CD4-positive, alpha-beta T cell treated with Interleukin-17A for 4 hours (primary cell): ENCODE data around the gene GATA5.

Experiments
- DNase-seq: peaks from one replicate; pipeline ENCODE4 v3.0.0-alpha.2; 2020; ENCODE audit warnings: mixed read lengths

GATA5 gene

DNA sequence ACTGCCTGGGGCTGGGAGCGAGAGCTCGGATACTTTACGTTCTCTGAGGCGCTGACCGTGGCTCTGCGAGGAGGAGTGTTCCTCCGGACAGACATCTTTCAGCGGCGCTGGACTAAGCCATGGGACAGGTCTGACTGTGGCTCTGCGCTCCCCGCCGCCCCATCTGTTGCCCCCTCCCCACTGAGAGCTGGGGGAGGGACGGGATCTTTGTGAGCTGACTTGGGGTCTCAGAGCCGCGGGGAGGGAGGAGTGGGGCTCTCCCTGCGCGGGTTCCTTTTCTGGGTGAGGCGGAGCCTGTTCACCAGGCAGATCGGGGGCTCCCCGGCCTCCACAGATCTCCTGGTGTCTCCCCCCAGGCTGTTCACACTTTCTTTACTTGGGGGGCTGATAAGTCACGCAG lies 11.3 kb upstream of the GATA5 start:
- no peak for DNase-seq

- DNase-seq = no peak
Observed at GRCh38 chr20:62486484-62486883, 10.7 kb upstream of the GATA5 start.

DNA sequence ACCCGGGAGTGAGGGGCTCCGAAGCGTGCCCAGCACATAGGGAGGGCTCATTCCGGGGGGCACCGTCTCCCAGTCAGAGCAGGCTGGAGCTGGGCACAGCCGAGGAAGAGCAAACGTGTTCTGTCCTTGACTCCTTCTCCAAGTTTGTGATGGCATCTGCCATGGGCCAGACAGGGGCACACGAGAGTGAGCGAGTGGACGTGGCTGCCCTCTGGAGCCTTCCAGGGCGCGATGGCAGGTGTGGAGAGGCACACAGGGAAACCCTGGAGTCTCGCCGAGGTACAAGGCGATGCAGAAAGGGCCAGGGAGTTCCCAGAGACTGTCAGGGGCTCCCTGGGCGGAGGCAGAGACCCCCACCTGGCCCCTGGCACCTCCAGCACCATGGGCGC lies 9.9 kb upstream of the GATA5 start:
- DNase-seq = no peak

DNA sequence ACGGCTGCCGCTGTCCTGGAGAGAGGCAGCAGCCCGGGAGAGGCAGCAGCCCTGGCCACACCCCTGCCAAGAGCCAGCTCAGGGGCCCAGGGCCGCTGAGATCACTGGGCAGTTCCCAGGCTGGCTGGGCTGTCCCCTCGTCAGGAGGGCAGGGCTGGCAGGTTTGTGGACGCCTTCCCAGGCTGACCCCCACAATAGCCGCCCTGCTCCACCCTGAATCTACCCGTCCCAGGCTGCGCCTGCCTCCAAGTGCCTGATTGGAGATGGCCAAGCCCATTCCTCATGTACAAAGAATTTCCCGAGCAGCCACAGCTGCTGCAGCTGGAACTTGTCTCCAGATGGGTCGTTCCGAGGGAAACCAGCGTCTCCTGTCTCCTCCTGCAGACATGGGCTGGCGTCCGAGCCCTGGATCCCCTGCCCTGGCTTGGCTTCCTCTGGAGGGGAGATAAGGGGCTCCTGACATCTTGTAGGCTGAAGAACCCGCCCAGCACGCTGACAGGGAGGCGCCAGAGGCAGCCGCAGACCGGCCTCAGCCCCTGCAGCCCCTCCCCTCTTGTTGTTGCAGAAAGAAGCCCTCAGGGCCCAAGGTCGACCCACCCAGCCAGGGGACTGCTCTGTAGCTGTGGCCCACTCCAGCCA lies 9.4 kb upstream of the GATA5 start:
- no peak for DNase-seq

DNA sequence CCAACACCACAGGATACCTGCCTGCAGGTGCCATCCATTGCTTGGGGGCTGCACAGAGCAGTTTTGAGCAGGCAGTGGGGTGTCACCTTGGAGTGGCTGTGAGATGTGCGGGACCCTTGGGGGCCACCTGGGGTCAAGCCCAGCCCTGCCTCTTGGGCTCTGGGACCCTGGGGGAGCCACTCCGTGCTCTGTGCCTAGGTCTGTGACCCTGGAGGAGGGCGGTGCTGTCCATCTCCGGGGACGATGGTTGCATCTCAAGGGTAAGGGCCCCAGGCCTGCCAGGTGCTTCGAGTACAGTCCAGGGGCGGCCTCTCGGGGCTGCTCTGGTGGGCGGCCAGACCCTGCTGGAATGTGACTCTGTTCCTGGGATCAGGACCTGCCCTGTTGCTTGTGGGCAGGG lies 8.7 kb upstream of the GATA5 start:
- no peak for DNase-seq

DNA sequence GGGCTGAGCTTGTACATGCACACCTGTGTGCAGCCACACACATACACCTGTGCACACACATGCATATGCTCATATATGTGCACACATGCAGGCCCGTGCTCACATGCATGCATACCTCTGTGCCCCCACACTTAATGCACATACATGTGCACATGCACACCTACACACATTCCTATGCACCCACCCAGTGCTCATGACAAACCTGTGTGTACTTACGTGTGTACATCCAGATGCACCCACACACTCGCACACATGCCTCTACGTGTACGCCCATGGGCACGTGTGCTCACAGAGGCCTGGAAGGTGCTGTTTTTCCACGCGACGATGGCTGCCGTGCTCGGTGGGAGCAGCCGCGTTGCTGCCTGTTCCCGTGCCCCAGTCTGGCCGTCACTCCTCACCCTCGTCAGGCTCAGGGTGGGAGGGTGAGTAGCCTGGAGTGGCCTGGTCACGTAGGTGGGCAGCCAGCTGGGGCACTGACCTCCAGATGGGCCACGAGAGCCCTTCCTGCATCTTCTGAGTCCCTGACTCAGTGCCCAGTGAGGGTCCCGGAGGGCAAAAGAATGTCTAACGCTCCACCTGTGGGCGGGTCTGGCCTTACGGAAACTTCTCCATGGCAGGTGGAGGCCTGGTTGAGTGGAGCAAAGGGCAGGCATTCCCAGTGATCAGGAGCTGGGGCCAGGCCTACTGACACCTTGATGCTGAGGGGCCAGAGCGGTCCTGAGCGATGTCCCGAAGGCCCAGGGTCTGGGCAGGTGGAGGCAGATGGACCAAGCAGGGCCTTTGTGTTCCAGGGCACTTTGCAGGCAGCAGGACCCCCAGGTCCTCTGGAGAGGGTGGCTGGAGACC lies 8.0 kb upstream of the GATA5 start:
- no peak for DNase-seq

GRCh38 chr20:62482974-62483373 lies 7.2 kb upstream of the GATA5 start:
- no peak for DNase-seq

DNA sequence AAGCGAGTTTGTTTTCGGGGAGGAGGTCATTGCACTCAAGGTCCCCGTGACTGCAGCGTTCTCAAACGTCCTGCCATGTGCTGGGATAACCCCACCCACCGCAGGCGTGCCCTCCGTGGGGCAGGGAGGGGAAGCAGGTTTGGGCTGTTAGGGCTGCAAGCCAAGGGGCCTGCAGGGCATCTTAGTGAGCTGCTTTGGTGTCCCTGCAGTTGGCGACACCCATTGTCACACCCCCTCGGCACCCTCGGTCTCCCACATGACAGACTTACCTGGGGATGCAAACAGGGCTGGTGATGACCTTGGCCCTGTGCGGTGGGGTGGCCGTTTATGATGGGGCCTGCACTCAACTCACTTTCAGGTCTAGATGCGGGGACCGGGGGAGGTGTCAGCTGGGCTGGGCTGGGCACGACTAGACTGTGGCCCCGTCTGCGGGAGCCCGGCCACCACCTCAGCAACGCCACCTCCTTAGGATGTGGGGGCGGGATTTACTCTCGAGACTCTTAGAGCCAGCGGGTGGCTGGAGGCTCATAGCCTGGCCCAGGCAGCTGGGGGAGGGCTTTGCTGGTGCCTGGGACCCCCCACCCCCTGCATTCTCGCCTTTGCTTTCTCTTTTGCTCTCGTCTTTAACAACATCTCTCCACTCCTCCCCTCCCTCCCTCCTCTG lies 6.5 kb upstream of the GATA5 start:
- peak; percentile 7 for DNase-seq

DNA sequence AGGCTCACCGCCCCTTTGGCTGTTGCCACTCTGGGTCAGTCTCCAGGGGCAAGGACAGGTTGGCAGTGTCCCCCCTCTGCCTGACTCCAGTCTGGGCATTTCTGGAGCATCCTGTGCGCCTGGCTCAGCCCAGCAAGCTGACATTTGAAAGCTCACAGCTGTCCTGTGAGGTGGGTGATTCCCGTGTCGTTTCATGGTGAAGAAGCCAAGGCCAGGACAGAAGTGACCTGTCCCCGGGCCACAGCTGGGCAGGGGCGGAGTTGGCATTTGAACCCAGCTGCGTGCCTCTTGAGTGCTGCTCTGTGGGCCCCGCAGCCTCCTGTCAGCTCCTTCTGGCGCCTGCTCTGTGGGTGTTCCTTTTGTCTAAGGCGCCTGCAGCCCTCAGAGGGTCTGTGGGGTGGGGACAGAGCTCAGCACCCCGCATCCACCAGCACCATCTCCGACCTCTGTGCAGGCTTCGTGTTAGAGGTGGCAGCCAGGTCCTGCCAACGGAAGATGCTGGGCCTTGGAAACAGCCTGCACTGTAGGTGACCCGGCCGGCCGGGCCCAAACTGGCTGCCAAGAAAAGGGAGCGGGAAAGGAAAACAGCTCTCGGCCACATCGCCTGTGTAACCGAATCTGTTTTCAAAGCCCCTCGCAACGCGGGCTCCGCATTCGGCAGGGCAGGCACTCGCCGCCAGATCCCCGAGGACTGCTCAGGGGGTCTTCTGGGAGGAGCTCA lies 5.8 kb upstream of the GATA5 start:
- DNase-seq = no peak

- DNase-seq = no peak
Observed at GRCh38 chr20:62480318-62480717, 4.5 kb upstream of the GATA5 start.

DNA sequence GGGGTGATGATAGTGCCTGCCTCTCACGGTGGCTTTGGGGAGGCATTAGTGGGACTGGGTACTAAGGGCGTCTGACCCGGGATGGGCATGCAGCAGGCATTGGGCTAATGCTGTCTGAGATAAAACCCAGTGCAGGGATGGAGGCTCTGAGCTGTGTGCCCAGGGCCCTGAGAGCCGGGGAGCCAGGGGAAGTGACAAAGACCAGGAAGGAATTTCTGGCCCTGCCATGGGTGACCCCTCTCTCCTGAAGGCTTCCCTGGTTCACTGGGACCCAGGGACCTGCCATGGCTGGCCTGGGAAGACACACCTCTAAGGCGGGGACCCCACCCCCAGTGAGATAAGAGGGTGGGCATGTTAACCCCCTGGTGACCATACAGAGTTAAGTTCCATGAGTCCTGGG lies 3.9 kb upstream of the GATA5 start:
- no peak for DNase-seq

DNA sequence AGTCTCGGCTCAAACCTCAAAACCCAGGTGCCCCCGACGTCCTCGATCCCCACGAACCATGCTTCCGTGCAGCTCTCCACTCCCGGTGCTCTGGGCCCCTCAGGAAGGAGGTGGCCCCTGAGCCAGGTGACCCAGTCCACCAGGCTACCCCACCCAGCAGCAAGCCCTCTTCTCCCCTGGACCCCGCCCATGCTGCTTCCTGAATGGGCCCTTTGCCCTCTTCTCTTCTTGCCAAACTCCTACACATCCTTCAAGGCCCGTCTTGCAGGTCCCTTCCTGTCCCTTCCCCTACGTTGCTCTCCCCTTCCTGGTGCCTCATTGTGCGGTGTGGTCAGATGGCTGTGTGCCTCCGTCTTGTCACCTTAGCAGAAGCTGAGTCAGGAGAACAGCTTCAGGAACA lies 3.4 kb upstream of the GATA5 start:
- DNase-seq = no peak

DNA sequence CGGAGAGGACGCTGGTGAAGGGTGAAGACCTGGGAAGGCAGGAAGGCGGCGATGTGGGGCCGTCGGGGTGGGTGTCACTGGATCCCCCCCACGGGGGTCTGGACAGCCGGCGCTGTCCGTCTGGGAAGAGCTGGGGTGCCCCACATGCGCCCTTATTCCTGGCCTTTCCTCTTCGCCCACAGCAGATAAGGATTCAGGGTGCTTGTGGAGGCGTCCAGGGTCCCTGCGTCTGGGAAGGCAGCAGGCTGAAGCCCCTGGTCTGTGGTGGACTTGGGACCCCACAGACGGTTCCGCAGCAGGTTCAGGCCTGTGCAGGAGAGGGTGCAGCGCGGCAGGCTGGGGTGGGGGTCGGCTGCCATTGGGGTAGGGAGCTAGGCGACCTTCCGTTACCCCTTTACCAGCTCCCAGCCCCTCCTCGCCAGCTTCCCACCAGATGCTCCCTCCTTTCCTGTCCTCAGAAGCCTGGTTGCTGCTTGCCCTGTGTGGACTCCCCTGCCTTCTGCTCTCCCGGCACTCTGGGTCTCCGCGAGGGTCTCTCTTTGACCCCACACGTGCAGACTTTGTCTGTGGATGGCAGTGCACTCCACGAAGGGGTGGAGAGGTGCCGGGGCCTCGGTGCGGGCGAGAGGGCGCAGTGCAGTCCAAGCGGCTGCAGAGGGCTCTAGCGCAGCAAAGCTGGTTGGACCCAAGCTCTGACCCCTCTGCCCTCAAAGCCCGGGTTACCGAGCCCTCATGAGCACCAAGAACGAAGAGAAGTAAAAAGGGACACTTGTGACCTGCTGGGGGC lies 2.1 kb upstream of the GATA5 start:
- DNase-seq = no peak

DNA sequence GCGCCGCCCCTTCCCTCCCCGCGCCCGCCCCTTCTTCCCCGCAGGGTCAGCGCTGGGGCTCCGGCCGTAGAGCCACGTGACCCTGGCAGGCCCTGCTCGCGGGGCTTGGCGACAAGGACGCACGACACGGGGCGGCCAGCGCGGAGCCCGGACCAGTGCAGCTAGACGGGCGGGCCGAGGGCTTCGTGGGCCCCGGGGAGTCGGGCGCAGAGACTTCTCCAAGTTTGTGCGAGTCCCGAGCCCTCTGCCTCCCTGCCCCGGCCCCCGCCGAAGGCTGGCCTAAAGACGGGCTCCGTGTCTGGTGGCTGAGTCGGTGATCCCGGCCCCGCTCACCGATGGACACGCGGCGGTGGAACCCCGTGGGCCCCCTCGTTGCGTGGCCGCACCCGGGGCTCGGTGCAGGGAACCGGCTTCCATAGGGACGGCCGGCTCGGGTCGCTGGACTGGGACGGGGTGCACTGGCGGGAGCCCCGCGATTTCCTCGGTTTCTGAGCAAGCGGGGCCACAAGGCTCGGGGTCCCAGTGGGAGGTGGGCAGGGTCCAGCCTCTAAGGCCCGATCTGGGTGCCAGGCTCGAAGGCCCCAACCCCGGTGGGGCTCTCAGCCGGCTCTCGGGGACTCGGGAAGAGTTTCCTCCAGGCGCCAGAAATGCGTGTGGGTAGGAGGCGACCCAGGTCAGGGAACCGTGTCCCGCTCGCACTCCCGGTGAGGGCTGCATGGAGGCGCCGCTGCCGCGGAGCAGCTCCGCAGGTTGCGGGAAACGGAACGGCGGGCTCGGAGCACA lies 452 bp upstream of the GATA5 start:
- DNase-seq = no peak

- DNase-seq = no peak
Observed at GRCh38 chr20:62475027-62475771, 596 bp downstream of the GATA5 start.

DNA sequence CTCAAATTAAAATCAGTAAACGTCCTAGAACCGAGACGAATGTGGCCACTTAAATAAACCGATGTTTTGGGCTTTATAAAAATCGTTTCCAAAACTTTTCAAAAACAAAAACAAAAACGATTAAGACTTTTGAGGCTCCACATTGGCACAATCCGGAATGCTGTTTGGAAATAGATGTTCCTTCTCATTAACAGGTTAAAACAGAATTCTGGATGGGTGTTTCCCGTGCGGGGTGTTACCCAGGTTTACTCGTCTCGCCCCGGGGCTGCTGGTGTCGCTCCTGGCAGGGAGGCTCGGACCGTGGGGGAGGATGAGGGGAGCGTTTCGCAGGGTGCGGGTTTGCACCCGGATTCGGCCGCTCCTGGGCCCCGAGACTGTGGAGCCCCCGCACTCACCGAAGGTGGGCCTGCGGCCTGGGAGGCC lies 1.2 kb downstream of the GATA5 start:
- DNase-seq = no peak

- no peak for DNase-seq
Observed at GRCh38 chr20:62473717-62474603, 1.8 kb downstream of the GATA5 start.

- no peak for DNase-seq
Observed at GRCh38 chr20:62472941-62473585, 2.7 kb downstream of the GATA5 start.
